ENCODE results near the gene RFK.

RFK gene

GRCh38 chr9:76433836-76434235 is 39.6 kb upstream of the RFK start:
- peaks cover 6% of the 10 kb centered on the region for H3K27me3 Mint-ChIP-seq (ENCODE audit: low read depth)
- TF ChIP-seq CTCF (IDR thresholded peaks at IDR 0.05; ENCODE audit: unreplicated experiment in 3 of 3), result no peak
- no peak overlapping the region for H3K27ac Mint-ChIP-seq
- no peaks in the 10 kb centered on the region for H3K36me3 Mint-ChIP-seq (ENCODE audit: low read depth)
- peaks cover 5% of the 10 kb centered on the region for H3K9me3 Mint-ChIP-seq
- H3K4me1 Mint-ChIP-seq, result no peaks in the 10 kb centered on the region
- no peak overlapping the region for H3K4me3 Mint-ChIP-seq

DNA sequence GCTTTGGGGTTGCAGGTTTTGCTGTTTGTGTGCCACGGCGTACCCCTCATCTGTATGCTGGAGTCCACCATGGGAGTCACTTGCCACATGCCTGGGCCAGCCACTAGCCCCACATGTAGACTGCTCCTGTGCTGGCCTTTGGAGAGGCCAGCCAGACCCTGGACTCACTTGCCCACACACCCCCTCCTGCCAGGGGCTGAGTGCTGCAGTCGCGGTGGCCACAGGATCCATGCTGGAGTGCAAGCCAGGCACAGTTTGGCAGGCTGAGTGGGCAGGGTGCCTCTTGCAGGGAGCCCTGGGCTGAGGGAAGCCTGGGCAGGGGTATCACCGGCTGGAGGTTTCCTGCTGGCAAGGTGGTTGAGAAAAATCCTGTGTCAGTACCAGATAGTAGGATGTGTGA is 39.2 kb upstream of the RFK start:
- Mint-ChIP-seq H3K27me3 (ENCODE audit: low read depth) (peaks cover 6% of the 10 kb centered on the region), H3K9me3 (peaks cover 5% of the 10 kb centered on the region)

GRCh38 chr9:76431601-76432000 is 37.4 kb upstream of the RFK start:
- peaks cover 5% of the 10 kb centered on the region for H3K9me3 Mint-ChIP-seq
- no peaks in the 10 kb centered on the region for H3K4me1 Mint-ChIP-seq
- peaks cover 6% of the 10 kb centered on the region for H3K27me3 Mint-ChIP-seq (ENCODE audit: low read depth)
- no peak overlapping the region for H3K27ac Mint-ChIP-seq
- H3K4me3 Mint-ChIP-seq, result no peak overlapping the region
- H3K36me3 Mint-ChIP-seq (ENCODE audit: low read depth), result no peaks in the 10 kb centered on the region
- TF ChIP-seq CTCF (IDR thresholded peaks at IDR 0.05; ENCODE audit: unreplicated experiment in 3 of 3), result no peak

More for the DNA sequence above, 39.2 kb upstream of the RFK start:
- H3K36me3 Mint-ChIP-seq (ENCODE audit: low read depth), result no peaks in the 10 kb centered on the region
- no peak overlapping the region for H3K4me3 Mint-ChIP-seq
- TF ChIP-seq CTCF (IDR thresholded peaks at IDR 0.05; ENCODE audit: unreplicated experiment in 3 of 3), result no peak
- no peak overlapping the region for H3K27ac Mint-ChIP-seq
- H3K4me1 Mint-ChIP-seq, result no peaks in the 10 kb centered on the region

GRCh38 chr9:76426807-76427419 is 32.7 kb upstream of the RFK start:
- Mint-ChIP-seq H3K4me1 (no peaks in the 10 kb centered on the region), H3K9me3 (no peaks in the 10 kb centered on the region)
- no peak for TF ChIP-seq CTCF (IDR thresholded peaks at IDR 0.05; ENCODE audit: unreplicated experiment in 3 of 3)

GRCh38 chr9:76425677-76426453 is 31.6 kb upstream of the RFK start:
- Mint-ChIP-seq H3K4me3 (no peak overlapping the region), H3K4me1 (no peaks in the 10 kb centered on the region), H3K36me3 (ENCODE audit: low read depth) (no peaks in the 10 kb centered on the region), H3K27me3 (ENCODE audit: low read depth) (no peaks in the 10 kb centered on the region), H3K9me3 (no peaks in the 10 kb centered on the region), H3K27ac (no peak overlapping the region)
- no peak for TF ChIP-seq CTCF (IDR thresholded peaks at IDR 0.05; ENCODE audit: unreplicated experiment in 3 of 3)

More at GRCh38 chr9:76426807-76427419, 32.7 kb upstream of the RFK start:
- Mint-ChIP-seq H3K4me3 (no peak overlapping the region), H3K36me3 (ENCODE audit: low read depth) (no peaks in the 10 kb centered on the region), H3K27ac (no peak overlapping the region), H3K27me3 (ENCODE audit: low read depth) (no peaks in the 10 kb centered on the region)

DNA sequence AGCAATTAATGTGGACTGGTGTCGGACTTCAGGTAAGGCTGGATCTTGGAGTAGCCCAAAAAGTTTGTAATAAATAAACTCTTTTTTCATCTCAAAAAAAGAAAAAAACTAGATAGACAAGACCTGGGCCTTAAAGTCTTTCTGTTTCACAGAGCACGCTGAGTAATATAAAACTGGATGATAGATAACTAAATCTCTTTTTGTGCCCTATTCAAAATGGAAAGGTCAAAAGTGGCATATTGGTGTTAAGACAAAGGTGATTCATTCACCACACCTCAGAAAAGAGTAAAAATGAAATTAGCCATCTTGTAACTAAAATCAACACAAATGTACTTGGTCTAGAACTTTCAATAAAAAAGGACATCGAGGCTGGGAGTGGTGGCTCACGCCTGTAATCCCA is 30.3 kb upstream of the RFK start:
- no peak for TF ChIP-seq CTCF (IDR thresholded peaks at IDR 0.05; ENCODE audit: unreplicated experiment in 3 of 3)
- Mint-ChIP-seq H3K27me3 (ENCODE audit: low read depth) (no peaks in the 10 kb centered on the region), H3K27ac (no peak overlapping the region), H3K9me3 (no peaks in the 10 kb centered on the region), H3K4me1 (no peaks in the 10 kb centered on the region), H3K4me3 (no peak overlapping the region), H3K36me3 (ENCODE audit: low read depth) (no peaks in the 10 kb centered on the region)

Data from nephron (organoid).